KMS-11 (cell line): Measurements from ENCODE around the gene RRM1.

ENCODE experiments used
- H2AFZ ChIP-seq: fragments of 200-600 bp; sonication (generic); 2 replicates; pipeline ENCODE4 v1.6.1; 2016; ENCODE audit warnings: antibody characterized with exemption, mixed run types, low read depth
- H3K27ac ChIP-seq: fragments of 200-600 bp; sonication (generic); 2 replicates; pipeline ENCODE4 v1.6.1; 2016; ENCODE audit warnings: mild to moderate bottlenecking, mixed run types
- H3K27me3 ChIP-seq: fragments of 200-600 bp; sonication (generic); 2 replicates; pipeline ENCODE4 v1.6.1; 2017; ENCODE audit warnings: mild to moderate bottlenecking, low read depth, mixed run types, moderate library complexity; ENCODE audit not compliant: insufficient read depth
- H3K36me3 ChIP-seq: fragments of 200-600 bp; sonication (generic); 2 replicates; pipeline ENCODE4 v1.6.1; 2017; ENCODE audit warnings: mild to moderate bottlenecking, mixed run types; ENCODE audit not compliant: insufficient read depth
- H3K4me1 ChIP-seq: fragments of 200-600 bp; sonication (generic); 2 replicates; pipeline ENCODE4 v1.6.1; 2016; ENCODE audit warnings: mild to moderate bottlenecking, low read depth, mixed run types; ENCODE audit not compliant: poor library complexity, severe bottlenecking
- H3K4me2 ChIP-seq: fragments of 200-600 bp; sonication (generic); 2 replicates; pipeline ENCODE4 v1.7.0; 2016; ENCODE audit warnings: mild to moderate bottlenecking, mixed run types
- H3K4me3 ChIP-seq: fragments of 200-600 bp; sonication (generic); IDR thresholded peaks from 2 replicates; pipeline ENCODE4 v1.6.1; 2017; ENCODE audit warnings: low read depth, low read length, mixed read lengths; ENCODE audit not compliant: insufficient read depth
- H3K79me2 ChIP-seq: fragments of 200-600 bp; sonication (generic); 2 replicates; pipeline ENCODE4 v1.6.1; 2016; ENCODE audit warnings: low read depth, mixed run types; ENCODE audit not compliant: insufficient read depth
- H3K9ac ChIP-seq: fragments of 200-600 bp; sonication (generic); 2 replicates; pipeline ENCODE4 v1.6.1; 2016; ENCODE audit warnings: mild to moderate bottlenecking, mixed run types
- H4K20me1 ChIP-seq: fragments of 200-600 bp; sonication (generic); 2 replicates; pipeline ENCODE4 v1.6.1; 2016; ENCODE audit warnings: mild to moderate bottlenecking, mixed run types; ENCODE audit not compliant: insufficient read depth
- TF ChIP-seq, protein P1 (sequence below): fragments of 200-600 bp; sonication (generic); conservative IDR thresholded peaks from 2 replicates; pipeline ENCODE4 v1.6.1; 2017; ENCODE audit warnings: low read depth, mild to moderate bottlenecking, antibody characterized with exemption, low read length, moderate library complexity, mixed read lengths

The RRM1 gene

DNA sequence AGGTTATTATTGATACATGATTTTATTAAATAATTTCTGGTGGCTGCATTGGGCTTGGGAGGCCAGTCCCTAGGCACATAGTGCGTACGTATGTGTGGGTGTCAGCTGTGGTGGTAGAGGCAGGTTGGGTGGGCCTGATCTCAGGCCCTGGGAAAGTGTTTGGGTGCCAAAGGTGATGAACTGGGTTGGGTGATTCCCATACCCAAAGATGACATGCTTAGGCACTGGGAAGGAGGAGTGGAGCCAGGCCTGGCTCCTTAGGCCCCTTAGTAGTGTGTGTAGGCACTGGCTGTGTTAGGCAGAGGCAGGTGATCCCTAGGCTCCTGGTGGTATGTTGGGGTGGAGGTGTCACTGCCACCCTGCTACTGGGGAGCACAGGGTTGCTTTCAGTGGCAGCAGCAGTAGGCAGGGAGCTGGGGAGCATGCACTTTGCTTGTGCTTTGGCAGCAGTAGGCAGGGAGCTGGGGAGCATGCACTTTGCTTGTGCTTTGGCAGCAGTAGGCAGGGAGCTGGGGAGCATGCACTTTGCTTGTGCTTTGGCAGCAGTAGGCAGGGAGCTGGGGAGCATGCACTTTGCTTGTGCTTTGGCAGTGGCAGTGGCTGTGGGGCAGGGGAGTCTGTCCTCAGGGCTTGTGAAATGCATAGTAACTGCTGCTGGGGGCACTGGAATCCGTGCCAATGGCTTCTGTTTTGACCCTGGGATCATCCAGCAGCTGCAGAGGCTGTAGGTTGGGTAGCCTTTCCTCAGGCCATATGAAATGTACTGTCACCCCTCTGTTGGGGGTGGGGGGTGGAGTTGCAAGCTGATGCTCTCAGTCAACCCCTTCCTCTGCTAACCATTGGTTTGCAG is 84.4 kb downstream of the RRM1 start:
- TF ChIP-seq, protein P1, sequence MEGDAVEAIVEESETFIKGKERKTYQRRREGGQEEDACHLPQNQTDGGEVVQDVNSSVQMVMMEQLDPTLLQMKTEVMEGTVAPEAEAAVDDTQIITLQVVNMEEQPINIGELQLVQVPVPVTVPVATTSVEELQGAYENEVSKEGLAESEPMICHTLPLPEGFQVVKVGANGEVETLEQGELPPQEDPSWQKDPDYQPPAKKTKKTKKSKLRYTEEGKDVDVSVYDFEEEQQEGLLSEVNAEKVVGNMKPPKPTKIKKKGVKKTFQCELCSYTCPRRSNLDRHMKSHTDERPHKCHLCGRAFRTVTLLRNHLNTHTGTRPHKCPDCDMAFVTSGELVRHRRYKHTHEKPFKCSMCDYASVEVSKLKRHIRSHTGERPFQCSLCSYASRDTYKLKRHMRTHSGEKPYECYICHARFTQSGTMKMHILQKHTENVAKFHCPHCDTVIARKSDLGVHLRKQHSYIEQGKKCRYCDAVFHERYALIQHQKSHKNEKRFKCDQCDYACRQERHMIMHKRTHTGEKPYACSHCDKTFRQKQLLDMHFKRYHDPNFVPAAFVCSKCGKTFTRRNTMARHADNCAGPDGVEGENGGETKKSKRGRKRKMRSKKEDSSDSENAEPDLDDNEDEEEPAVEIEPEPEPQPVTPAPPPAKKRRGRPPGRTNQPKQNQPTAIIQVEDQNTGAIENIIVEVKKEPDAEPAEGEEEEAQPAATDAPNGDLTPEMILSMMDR, result no peak
- no peaks in the 10 kb centered on the region for H3K79me2 ChIP-seq
- H3K36me3 ChIP-seq, result no peaks in the 10 kb centered on the region
- no peaks in the 10 kb centered on the region for H3K27me3 ChIP-seq
- no peak overlapping the region for H3K9ac ChIP-seq
- H4K20me1 ChIP-seq, result no peaks in the 10 kb centered on the region
- H2AFZ ChIP-seq, result no peak overlapping the region
- H3K27ac ChIP-seq, result no peak overlapping the region
- no peaks in the 10 kb centered on the region for H3K4me1 ChIP-seq
- no peak overlapping the region for H3K4me3 ChIP-seq
- no peak overlapping the region for H3K4me2 ChIP-seq

DNA sequence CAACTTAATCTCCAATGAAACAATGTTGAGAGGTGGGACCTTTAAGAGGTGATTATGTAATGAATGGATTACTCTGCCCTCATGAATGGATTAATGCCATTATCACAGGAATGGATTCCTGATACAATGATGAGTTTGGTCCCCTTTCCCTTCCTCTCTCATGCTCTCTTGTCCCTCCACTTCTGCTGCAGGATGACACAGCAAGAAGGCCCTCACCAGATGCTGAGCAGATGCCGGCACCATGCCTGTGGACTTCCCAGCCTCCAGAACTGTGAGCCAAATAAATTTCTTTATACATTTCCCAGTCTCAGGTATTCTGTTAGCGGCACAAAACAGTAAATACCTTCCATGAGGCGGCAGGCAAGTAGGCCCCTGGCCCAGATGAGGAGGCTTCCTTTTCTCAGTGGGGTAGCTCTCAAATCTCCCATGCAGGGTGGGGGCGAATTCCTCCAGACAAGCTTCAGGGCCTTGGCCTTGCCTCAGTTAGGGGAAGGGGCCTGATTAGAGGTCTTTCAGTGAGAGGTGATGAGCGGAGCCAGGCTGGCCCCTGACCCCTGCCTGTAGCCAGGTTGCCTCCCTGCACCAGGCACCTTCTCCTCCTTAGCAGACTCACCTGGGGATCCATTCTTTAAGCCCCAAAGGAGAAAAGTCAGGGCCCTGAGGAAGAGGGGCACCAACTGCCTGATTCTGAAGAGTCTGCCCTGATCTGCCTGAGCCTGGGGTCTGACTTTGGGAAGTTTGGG is 86.0 kb downstream of the RRM1 start:
- no peak overlapping the region for H3K4me3 ChIP-seq
- no peaks in the 10 kb centered on the region for H3K27me3 ChIP-seq
- no peaks in the 10 kb centered on the region for H3K4me1 ChIP-seq
- H3K36me3 ChIP-seq, result no peaks in the 10 kb centered on the region
- no peak overlapping the region for H3K4me2 ChIP-seq
- no peaks in the 10 kb centered on the region for H4K20me1 ChIP-seq
- TF ChIP-seq, protein P1, result no peak
- no peak overlapping the region for H3K27ac ChIP-seq
- H2AFZ ChIP-seq, result no peak overlapping the region
- no peak overlapping the region for H3K9ac ChIP-seq
- H3K79me2 ChIP-seq, result no peaks in the 10 kb centered on the region

DNA sequence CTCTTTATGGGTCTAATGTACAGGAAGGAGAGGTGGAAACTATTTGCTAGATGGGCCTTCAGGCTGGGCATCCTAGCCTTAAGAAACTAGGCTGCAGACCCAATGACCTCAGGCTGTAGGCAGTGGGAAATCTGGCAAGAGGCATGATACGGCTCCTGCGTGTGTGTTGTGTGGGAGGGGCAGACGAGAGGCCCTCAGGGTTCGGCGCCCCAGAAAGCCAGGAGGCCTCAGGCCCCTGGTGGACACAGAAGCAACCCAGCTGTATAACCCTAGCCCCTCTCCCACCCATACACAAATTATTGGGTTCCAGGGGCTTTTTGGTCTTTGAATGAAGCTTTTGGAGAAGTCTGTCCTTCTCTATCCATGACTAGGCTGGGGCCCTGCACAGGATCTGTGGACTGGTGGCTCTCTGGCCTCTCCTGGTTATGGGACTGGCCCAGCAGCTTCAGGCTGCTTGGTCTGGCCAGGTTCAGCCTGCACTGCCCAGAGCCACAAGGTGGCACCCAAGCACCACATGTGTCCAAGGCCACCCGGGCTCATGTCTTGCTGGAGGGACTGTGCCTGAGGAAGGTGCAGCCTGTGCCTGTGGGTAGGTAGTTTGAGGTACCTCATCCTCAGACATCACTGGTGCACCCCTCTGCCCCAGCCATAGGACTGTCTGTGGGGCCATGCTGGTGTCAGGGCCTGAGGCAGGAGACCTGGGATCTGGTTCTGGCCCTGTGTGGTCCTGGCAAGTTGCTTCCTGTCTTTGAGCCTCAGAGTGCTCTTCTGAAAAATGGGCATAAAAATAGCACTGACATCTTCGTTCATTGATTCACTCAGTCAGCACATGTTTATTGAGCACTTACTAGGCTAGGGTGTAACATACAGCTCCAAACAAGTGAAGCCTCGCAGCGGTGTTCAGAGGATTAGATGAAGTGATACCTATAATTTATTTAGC is 87.5 kb downstream of the RRM1 start:
- H3K79me2 ChIP-seq, result no peaks in the 10 kb centered on the region
- H3K4me2 ChIP-seq, result no peak overlapping the region
- TF ChIP-seq, protein P1, result peak; percentile 84
- no peaks in the 10 kb centered on the region for H3K36me3 ChIP-seq
- no peak overlapping the region for H3K4me3 ChIP-seq
- no peaks in the 10 kb centered on the region for H4K20me1 ChIP-seq
- H3K27ac ChIP-seq, result no peak overlapping the region
- no peak overlapping the region for H3K9ac ChIP-seq
- peak overlapping the region; percentile 23; the same call in 1 of the 2 replicates for H2AFZ ChIP-seq
- H3K4me1 ChIP-seq, result no peaks in the 10 kb centered on the region
- H3K27me3 ChIP-seq, result no peaks in the 10 kb centered on the region

GRCh38 chr11:4183410-4184057 is 88.9 kb downstream of the RRM1 start:
- no peaks in the 10 kb centered on the region for H4K20me1 ChIP-seq
- H3K27ac ChIP-seq, result no peak overlapping the region
- TF ChIP-seq, protein P1, result no peak
- no peaks in the 10 kb centered on the region for H3K79me2 ChIP-seq
- H2AFZ ChIP-seq, result no peak overlapping the region
- H3K9ac ChIP-seq, result no peak overlapping the region
- peaks cover 4% of the 10 kb centered on the region for H3K4me1 ChIP-seq
- H3K4me3 ChIP-seq, result no peak overlapping the region
- H3K36me3 ChIP-seq, result no peaks in the 10 kb centered on the region
- H3K4me2 ChIP-seq, result no peak overlapping the region
- no peaks in the 10 kb centered on the region for H3K27me3 ChIP-seq
